ENCODE measurements around the gene COX4I2. TPM values are rescaled to one million over a fixed set of nuclear protein-coding genes. Genes with fewer than 3 reads are reported as not detected.
"Not testable (repeated sequence)": the region's sequence is repeated elsewhere in the genome, so short reads cannot be mapped to it uniquely, and the experiment has no call there.

The COX4I2 gene
- total RNA-seq, 5 donors from 2014 or later (not counting 1 experiment from before 2014, with no cell fraction given), result not detected

GRCh38 chr20:31664696-31665354, 27.1 kb downstream of the COX4I2 start:
- DNase-seq (no peak), ATAC-seq (replicated peaks in 1 of 4) (no peak)
- POLR2A ChIA-PET, result no interaction called here
- no peaks in the 10 kb centered on the region for H3K9me3 Mint-ChIP-seq
- no peaks in the 10 kb centered on the region for H3K9me3 ChIP-seq
- H3K27ac ChIP-seq (ENCODE audit: low read length), result peak overlapping the region; percentile 28
- peak overlapping the region; percentile 68 to 78 for H3K27ac Mint-ChIP-seq
- WGBS (ENCODE audit: insufficient coverage), result no CpG with 5 or more reads among the region's 2 CpGs
- no peak overlapping the region for H3K4me3 ChIP-seq (ENCODE audit: control insufficient read depth in 1 of 2, extremely low read depth in 1 of 2, low read length in 1 of 2)
- no peak overlapping the region for H3K4me3 Mint-ChIP-seq
- H3K4me1 ChIP-seq (ENCODE audit: control insufficient read depth in 1 of 2, extremely low read depth in 1 of 2, insufficient read depth in 2 of 2, low read length in 2 of 2), result peaks cover 4 to 61% of the 10 kb centered on the region in 2 experiments
- peaks cover 41 to 59% (median 48%) of the 10 kb centered on the region in 3 donors for H3K4me1 Mint-ChIP-seq
- CTCF ChIA-PET, result interaction anchor here (0.5 to 7.1 kb wide), 6 partner anchors 11 to 58 kb away, joined by 3 to 282 read pairs (median 9); partner anchors contain the start of gene BCL2L1 (in 2 of the 2)
- peaks cover 0 to 17% of the 10 kb centered on the region in 2 donors for H3K36me3 ChIP-seq (ENCODE audit: control insufficient read depth in 2 of 2, extremely low read depth in 1 of 2, insufficient read depth in 1 of 2, low read length in 1 of 2)
- H3K27me3 ChIP-seq (replicated peaks in 1 of 2; ENCODE audit: control insufficient read depth in 2 of 2, extremely low read depth in 1 of 2, insufficient read depth in 2 of 2, low read length in 1 of 2), result peaks cover 0 to 4% of the 10 kb centered on the region in 2 experiments
- no peaks in the 10 kb centered on the region for H3K27me3 Mint-ChIP-seq
- peaks cover 19% of the 10 kb centered on the region for H3K36me3 Mint-ChIP-seq

GRCh38 chr20:31665753-31666152, 28.0 kb downstream of the COX4I2 start:
- WGBS (ENCODE audit: insufficient coverage), result 97% methylated on average over 10 of the region's 10 CpGs
- Histone ChIP-seq H3K4me1 (ENCODE audit: control insufficient read depth in 1 of 2, extremely low read depth in 1 of 2, insufficient read depth in 2 of 2, low read length in 2 of 2) (peaks cover 4 to 63% of the 10 kb centered on the region in 2 experiments), H3K36me3 (ENCODE audit: control insufficient read depth in 2 of 2, extremely low read depth in 1 of 2, insufficient read depth in 1 of 2, low read length in 1 of 2) (peaks cover 0 to 20% of the 10 kb centered on the region in 2 donors), H3K9me3 (no peaks in the 10 kb centered on the region), H3K27ac (ENCODE audit: low read length) (peak overlapping the region; percentile 58), H3K27me3 (replicated peaks in 1 of 2; ENCODE audit: control insufficient read depth in 2 of 2, extremely low read depth in 1 of 2, insufficient read depth in 2 of 2, low read length in 1 of 2) (peaks cover 0 to under 1% of the 10 kb centered on the region in 2 experiments), H3K4me3 (ENCODE audit: control insufficient read depth in 1 of 2, extremely low read depth in 1 of 2, low read length in 1 of 2) (no peak overlapping the region)
- peaks cover 43 to 60% (median 51%) of the 10 kb centered on the region in 3 donors for H3K4me1 Mint-ChIP-seq
- POLR2A ChIA-PET, result no interaction called here
- no peaks in the 10 kb centered on the region for H3K9me3 Mint-ChIP-seq
- peaks cover 22% of the 10 kb centered on the region for H3K36me3 Mint-ChIP-seq
- CTCF ChIA-PET, result interaction anchor here in 1 of 2 donors (7.1 kb wide), 1 partner anchor 54 kb away, joined by 282 read pairs; the partner anchor contains the start of gene BCL2L1
- H3K27me3 Mint-ChIP-seq, result no peaks in the 10 kb centered on the region
- DNase-seq (no peak), ATAC-seq (replicated peaks in 1 of 4) (no peak)
- H3K4me3 Mint-ChIP-seq, result peak overlapping the region in 1 of 3 donors; percentile 62
- peak overlapping the region; percentile 78 to 91 for H3K27ac Mint-ChIP-seq

GRCh38 chr20:31666258-31667042, 28.7 kb downstream of the COX4I2 start:
- H3K9me3 Mint-ChIP-seq, result no peaks in the 10 kb centered on the region
- H3K27me3 Mint-ChIP-seq, result no peaks in the 10 kb centered on the region
- peak; percentile 68 to 82 (median 78) for ATAC-seq (replicated peaks in 1 of 4)
- peaks cover 40 to 60% (median 51%) of the 10 kb centered on the region in 3 donors for H3K4me1 Mint-ChIP-seq
- peak overlapping the region; percentile 78 to 91 for H3K27ac Mint-ChIP-seq
- H3K27me3 ChIP-seq (replicated peaks in 1 of 2; ENCODE audit: control insufficient read depth in 2 of 2, extremely low read depth in 1 of 2, insufficient read depth in 2 of 2, low read length in 1 of 2), result no peaks in the 10 kb centered on the region
- peaks cover 0 to 20% of the 10 kb centered on the region in 2 donors for H3K36me3 ChIP-seq (ENCODE audit: control insufficient read depth in 2 of 2, extremely low read depth in 1 of 2, insufficient read depth in 1 of 2, low read length in 1 of 2)
- ChIA-PET POLR2A (interaction anchor here in 1 of 2 donors (0.6 kb wide), 1 partner anchor 34 kb away, joined by 3 read pairs; no protein-coding TSS in a partner anchor), CTCF (interaction anchor here in 1 of 2 donors (0.5 to 1.2 kb wide), 3 partner anchors 12 to 57 kb away, joined by 3 to 26 read pairs (median 3); partner anchors contain the start of gene BCL2L1)
- no peaks in the 10 kb centered on the region for H3K9me3 ChIP-seq
- peak in 31 of 35 experiments; percentile 18 to 62 (median 35) for DNase-seq
- H3K4me1 ChIP-seq (ENCODE audit: control insufficient read depth in 1 of 2, extremely low read depth in 1 of 2, insufficient read depth in 2 of 2, low read length in 2 of 2), result peaks cover 4 to 62% of the 10 kb centered on the region in 2 experiments
- H3K4me3 ChIP-seq (ENCODE audit: control insufficient read depth in 1 of 2, extremely low read depth in 1 of 2, low read length in 1 of 2), result no peak overlapping the region
- peak overlapping the region in 1 of 3 donors; percentile 62 for H3K4me3 Mint-ChIP-seq
- peaks cover 22% of the 10 kb centered on the region for H3K36me3 Mint-ChIP-seq
- H3K27ac ChIP-seq (ENCODE audit: low read length), result peak overlapping the region; percentile 58
- WGBS (ENCODE audit: insufficient coverage), result 86% methylated on average over 3 of the region's 7 CpGs

- CTCF ChIA-PET, result interaction anchor here in 1 of 2 donors (0.5 to 1.2 kb wide), 6 partner anchors 14 to 303 kb away, joined by 3 to 26 read pairs (median 3); partner anchors contain the start of gene BCL2L1
- WGBS (ENCODE audit: insufficient coverage), result 89% methylated on average over 6 of the region's 15 CpGs
- peaks cover 22% of the 10 kb centered on the region for H3K36me3 Mint-ChIP-seq
- H3K27me3 ChIP-seq (replicated peaks in 1 of 2; ENCODE audit: control insufficient read depth in 2 of 2, extremely low read depth in 1 of 2, insufficient read depth in 2 of 2, low read length in 1 of 2), result no peaks in the 10 kb centered on the region
- no peaks in the 10 kb centered on the region for H3K9me3 ChIP-seq
- no peaks in the 10 kb centered on the region for H3K27me3 Mint-ChIP-seq
- peak overlapping the region; percentile 78 to 91 for H3K27ac Mint-ChIP-seq
- DNase-seq, result peak in 3 of 35 experiments; percentile 11 to 17 (median 15)
- no peak overlapping the region for H3K4me3 ChIP-seq (ENCODE audit: control insufficient read depth in 1 of 2, extremely low read depth in 1 of 2, low read length in 1 of 2)
- peak overlapping the region; percentile 58 for H3K27ac ChIP-seq (ENCODE audit: low read length)
- peaks cover 0 to 20% of the 10 kb centered on the region in 2 donors for H3K36me3 ChIP-seq (ENCODE audit: control insufficient read depth in 2 of 2, extremely low read depth in 1 of 2, insufficient read depth in 1 of 2, low read length in 1 of 2)
- H3K4me1 Mint-ChIP-seq, result peaks cover 31 to 54% (median 43%) of the 10 kb centered on the region in 3 donors
- ATAC-seq (replicated peaks in 1 of 4), result no peak
- POLR2A ChIA-PET, result interaction anchor here in 1 of 2 donors (0.6 kb wide), 1 partner anchor 33 kb away, joined by 3 read pairs; no protein-coding TSS in a partner anchor
- peaks cover 0 to 57% of the 10 kb centered on the region in 2 experiments for H3K4me1 ChIP-seq (ENCODE audit: control insufficient read depth in 1 of 2, extremely low read depth in 1 of 2, insufficient read depth in 2 of 2, low read length in 2 of 2)
- H3K4me3 Mint-ChIP-seq, result peak overlapping the region in 1 of 3 donors; percentile 62
- no peaks in the 10 kb centered on the region for H3K9me3 Mint-ChIP-seq
Measured at GRCh38 chr20:31667315-31668285, 29.9 kb downstream of the COX4I2 start.

GRCh38 chr20:31668944-31669343, 31.2 kb downstream of the COX4I2 start:
- 100% methylated on average over 1 of the region's 2 CpGs for WGBS (ENCODE audit: insufficient coverage)
- Histone ChIP-seq H3K27ac (ENCODE audit: low read length) (peak overlapping the region; percentile 8), H3K36me3 (ENCODE audit: control insufficient read depth in 2 of 2, extremely low read depth in 1 of 2, insufficient read depth in 1 of 2, low read length in 1 of 2) (peaks cover 0 to 20% of the 10 kb centered on the region in 2 donors), H3K4me1 (ENCODE audit: control insufficient read depth in 1 of 2, extremely low read depth in 1 of 2, insufficient read depth in 2 of 2, low read length in 2 of 2) (peaks cover 4 to 64% of the 10 kb centered on the region in 2 experiments)
- H3K27ac Mint-ChIP-seq, result peak overlapping the region; percentile 47 to 74
- H3K27me3 Mint-ChIP-seq; H3K4me3 ChIP-seq (ENCODE audit: control insufficient read depth in 1 of 2, extremely low read depth in 1 of 2, low read length in 1 of 2); H3K4me3 Mint-ChIP-seq; H3K9me3 Mint-ChIP-seq; ATAC-seq (replicated peaks in 1 of 4); H3K27me3 ChIP-seq (replicated peaks in 1 of 2; ENCODE audit: control insufficient read depth in 2 of 2, extremely low read depth in 1 of 2, insufficient read depth in 2 of 2, low read length in 1 of 2); DNase-seq; H3K9me3 ChIP-seq; POLR2A ChIA-PET: not testable (repeated sequence)
- H3K36me3 Mint-ChIP-seq, result peaks cover 22% of the 10 kb centered on the region
- H3K4me1 Mint-ChIP-seq, result peaks cover 33 to 56% (median 47%) of the 10 kb centered on the region in 3 donors
- CTCF ChIA-PET, result interaction anchor here in 1 of 2 donors (0.5 kb wide), 1 partner anchor 35 kb away, joined by 6 read pairs; no protein-coding TSS in a partner anchor
